ENCODE data around the gene KRT75.

Gene KRT75

DNA sequence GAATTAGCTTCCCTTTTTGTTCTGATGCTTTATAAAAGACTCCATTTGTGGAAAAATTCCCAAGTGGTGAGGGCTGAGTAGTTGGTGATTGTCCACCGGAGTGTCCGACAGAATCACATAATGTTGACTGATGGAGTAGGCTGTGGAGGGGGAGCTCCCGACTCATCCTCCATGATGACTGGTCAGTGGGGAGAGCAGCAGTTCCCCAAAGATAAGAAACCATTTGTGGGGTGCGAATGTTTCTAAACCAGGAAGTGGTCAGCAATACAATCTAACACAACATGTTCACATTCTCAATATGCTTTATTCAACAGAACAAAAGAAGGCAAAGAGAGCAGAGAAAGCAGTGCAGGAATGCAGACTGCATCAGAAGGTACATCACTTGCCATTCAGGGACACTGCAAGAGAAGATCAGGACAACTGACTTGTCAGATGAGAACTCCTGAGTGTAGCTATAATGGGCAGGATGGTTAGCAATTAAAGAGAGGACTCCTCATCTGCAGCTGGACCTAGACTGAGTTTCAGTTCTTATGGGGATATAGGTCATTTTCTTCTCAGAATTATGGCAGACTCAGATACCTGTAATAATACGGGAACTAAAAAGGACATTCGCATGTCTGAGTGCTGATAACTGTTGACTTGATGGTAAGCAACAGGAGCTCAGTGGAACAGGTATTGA lies 12.3 kb upstream of the KRT75 start:
- Mint-ChIP-seq H3K36me3 (ENCODE audit: low read depth) (no peaks in the 10 kb centered on the region), H3K27me3 (ENCODE audit: low read depth) (peaks cover 21% of the 10 kb centered on the region), H3K4me1 (ENCODE audit: low read depth) (peaks cover 4% of the 10 kb centered on the region)

DNA sequence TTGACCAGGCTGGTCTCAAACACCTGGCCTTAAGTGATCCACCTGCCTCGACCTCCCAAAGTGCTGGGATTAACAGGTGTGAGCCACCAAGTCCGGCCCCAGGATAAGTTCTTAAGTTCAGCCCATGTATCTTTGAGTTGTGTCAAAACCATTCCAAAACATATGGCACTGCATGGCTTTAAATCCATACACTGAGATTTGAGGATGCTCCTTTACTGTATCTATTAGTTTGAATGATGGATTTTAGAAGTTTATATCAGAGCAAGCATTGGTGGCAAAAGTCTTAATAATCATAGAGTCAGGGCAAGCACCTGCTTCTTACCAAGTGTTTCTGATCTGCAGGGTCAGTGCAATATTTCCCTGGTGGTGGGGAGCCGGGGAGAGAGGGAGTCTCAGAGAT lies 11.7 kb upstream of the KRT75 start:
- Mint-ChIP-seq H3K27ac (no peak overlapping the region), H3K36me3 (ENCODE audit: low read depth) (no peaks in the 10 kb centered on the region), H3K4me3 (no peak overlapping the region), H3K4me1 (ENCODE audit: low read depth) (peaks cover 4% of the 10 kb centered on the region), H3K27me3 (ENCODE audit: low read depth) (peaks cover 24% of the 10 kb centered on the region), H3K9me3 (no peaks in the 10 kb centered on the region)
- DNase-seq (ENCODE audit: low spot score) = no peak

More for the DNA sequence above, 12.3 kb upstream of the KRT75 start:
- Mint-ChIP-seq H3K4me3 (no peak overlapping the region), H3K9me3 (no peaks in the 10 kb centered on the region), H3K27ac (no peak overlapping the region)
- DNase-seq (ENCODE audit: low spot score) = no peak

DNA sequence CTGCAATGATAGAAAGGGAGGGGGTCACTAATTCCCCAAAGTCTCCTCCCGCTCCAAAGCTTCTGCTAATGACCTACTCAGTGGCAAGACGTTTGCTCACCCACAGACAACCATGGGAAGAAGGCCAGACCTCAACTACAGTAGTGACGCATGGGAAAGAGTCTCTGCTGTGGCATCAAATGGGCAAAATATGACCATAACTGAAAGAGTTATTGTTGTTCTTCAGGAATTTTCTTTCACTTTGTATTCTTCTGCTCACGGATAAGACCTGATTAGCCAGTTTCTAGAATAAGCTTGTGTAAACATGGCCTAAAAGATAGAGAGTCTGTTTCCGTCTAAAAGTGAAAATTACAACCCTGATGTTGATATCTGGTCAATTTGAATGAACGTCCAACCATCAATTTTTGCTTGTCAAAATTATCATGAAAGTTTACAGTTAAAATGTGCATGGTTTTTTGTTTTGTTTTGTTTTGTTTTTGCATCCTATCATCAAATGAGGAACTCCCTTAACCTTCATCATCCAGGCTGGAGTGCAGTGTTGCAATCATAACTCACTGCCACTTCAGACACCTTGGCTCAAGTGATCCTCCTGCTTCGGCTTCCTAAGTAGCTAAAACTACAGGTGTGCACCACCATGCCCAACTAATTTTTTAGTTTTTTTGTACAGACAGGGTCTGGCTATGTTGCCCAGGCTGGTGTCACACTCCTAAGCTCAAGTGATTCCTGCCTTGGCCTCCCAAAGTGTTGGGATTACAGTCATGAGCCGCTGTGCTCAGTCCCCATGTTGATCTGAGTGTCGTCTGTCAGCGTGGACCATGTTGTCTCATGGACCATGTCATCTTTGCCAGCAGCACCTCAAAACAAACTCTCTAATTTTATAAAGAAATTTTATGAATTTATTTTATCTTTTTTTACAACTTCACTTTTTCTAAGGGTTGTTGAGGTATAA lies 10.8 kb upstream of the KRT75 start:
- peaks cover 24% of the 10 kb centered on the region for H3K27me3 Mint-ChIP-seq (ENCODE audit: low read depth)

GRCh38 chr12:52443966-52444365 lies 9.8 kb upstream of the KRT75 start:
- Mint-ChIP-seq H3K27ac (no peak overlapping the region), H3K27me3 (ENCODE audit: low read depth) (peaks cover 24% of the 10 kb centered on the region), H3K36me3 (ENCODE audit: low read depth) (no peaks in the 10 kb centered on the region), H3K4me3 (no peak overlapping the region), H3K9me3 (no peaks in the 10 kb centered on the region), H3K4me1 (ENCODE audit: low read depth) (peaks cover 4% of the 10 kb centered on the region)
- DNase-seq (ENCODE audit: low spot score) = no peak

More for the DNA sequence above, 10.8 kb upstream of the KRT75 start:
- no peaks in the 10 kb centered on the region for H3K36me3 Mint-ChIP-seq (ENCODE audit: low read depth)
- H3K4me3 Mint-ChIP-seq = no peak overlapping the region
- no peaks in the 10 kb centered on the region for H3K9me3 Mint-ChIP-seq
- H3K4me1 Mint-ChIP-seq (ENCODE audit: low read depth) = peaks cover 4% of the 10 kb centered on the region
- no peak for DNase-seq (ENCODE audit: low spot score)
- H3K27ac Mint-ChIP-seq = no peak overlapping the region

- no peaks in the 10 kb centered on the region for H3K36me3 Mint-ChIP-seq (ENCODE audit: low read depth)
- H3K27me3 Mint-ChIP-seq (ENCODE audit: low read depth) = peaks cover 19% of the 10 kb centered on the region
- no peaks in the 10 kb centered on the region for H3K9me3 Mint-ChIP-seq
- H3K4me3 Mint-ChIP-seq = no peak overlapping the region
- H3K4me1 Mint-ChIP-seq (ENCODE audit: low read depth) = peaks cover 4% of the 10 kb centered on the region
- no peak overlapping the region for H3K27ac Mint-ChIP-seq
- DNase-seq (ENCODE audit: low spot score) = no peak
Observed at GRCh38 chr12:52442600-52443061, 8.5 kb upstream of the KRT75 start.

GRCh38 chr12:52441320-52441911 lies 7.2 kb upstream of the KRT75 start:
- DNase-seq (ENCODE audit: low spot score) = no peak
- Mint-ChIP-seq H3K36me3 (ENCODE audit: low read depth) (no peaks in the 10 kb centered on the region), H3K4me1 (ENCODE audit: low read depth) (peaks cover 2% of the 10 kb centered on the region), H3K27me3 (ENCODE audit: low read depth) (peaks cover 17% of the 10 kb centered on the region), H3K9me3 (no peaks in the 10 kb centered on the region), H3K4me3 (no peak overlapping the region), H3K27ac (no peak overlapping the region)

DNA sequence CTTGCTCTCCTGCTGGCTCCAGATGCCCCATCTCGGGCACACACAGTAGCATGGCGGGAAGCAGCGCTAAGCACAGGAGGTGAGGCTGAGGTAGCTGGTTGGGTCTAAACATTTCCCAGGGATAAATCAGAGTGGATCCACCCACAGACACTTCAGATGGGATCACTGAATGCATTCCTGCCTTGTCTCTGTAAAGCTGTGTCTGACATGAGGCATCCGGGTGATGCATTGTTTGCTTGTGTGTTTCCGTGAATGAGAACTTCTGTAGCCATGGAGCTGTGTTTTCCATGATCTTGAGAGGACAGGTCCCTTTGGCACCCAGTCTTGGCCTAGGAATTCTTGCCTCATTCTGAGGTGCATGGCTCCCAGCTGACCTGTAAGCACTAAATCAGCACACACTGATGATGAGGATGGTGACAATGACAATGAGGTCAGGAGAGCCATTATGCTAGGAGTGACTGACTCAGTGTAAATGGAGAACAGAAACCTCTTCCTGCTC lies 6.7 kb upstream of the KRT75 start:
- H3K4me3 Mint-ChIP-seq = no peak overlapping the region
- no peaks in the 10 kb centered on the region for H3K4me1 Mint-ChIP-seq (ENCODE audit: low read depth)
- H3K9me3 Mint-ChIP-seq = no peaks in the 10 kb centered on the region
- H3K36me3 Mint-ChIP-seq (ENCODE audit: low read depth) = no peaks in the 10 kb centered on the region
- peaks cover 13% of the 10 kb centered on the region for H3K27me3 Mint-ChIP-seq (ENCODE audit: low read depth)
- no peak for DNase-seq (ENCODE audit: low spot score)
- no peak overlapping the region for H3K27ac Mint-ChIP-seq

DNA sequence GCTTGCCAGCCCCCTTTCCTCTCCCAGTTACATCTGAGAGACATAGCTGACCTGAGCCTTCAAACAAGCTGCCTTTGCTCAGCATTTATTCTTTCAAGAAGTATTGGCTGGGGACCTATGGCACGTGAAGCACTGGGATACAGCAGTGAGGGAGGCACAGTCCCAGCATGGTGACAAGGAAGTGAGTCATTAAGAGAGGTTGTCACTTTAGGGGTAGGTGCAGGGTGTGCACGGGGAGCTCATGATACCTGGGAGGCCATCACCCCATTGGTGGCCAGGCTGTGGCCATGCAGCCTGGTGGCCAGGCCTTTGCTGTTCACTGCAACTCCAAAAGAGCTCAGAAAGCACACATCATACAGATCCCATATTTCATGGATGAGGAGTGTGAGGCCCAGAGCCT lies 5.7 kb upstream of the KRT75 start:
- H3K36me3 Mint-ChIP-seq (ENCODE audit: low read depth) = no peaks in the 10 kb centered on the region
- no peaks in the 10 kb centered on the region for H3K9me3 Mint-ChIP-seq
- H3K4me1 Mint-ChIP-seq (ENCODE audit: low read depth) = no peaks in the 10 kb centered on the region
- no peak overlapping the region for H3K4me3 Mint-ChIP-seq
- DNase-seq (ENCODE audit: low spot score) = no peak
- no peak overlapping the region for H3K27ac Mint-ChIP-seq
- H3K27me3 Mint-ChIP-seq (ENCODE audit: low read depth) = peaks cover 9% of the 10 kb centered on the region

- Mint-ChIP-seq H3K27me3 (ENCODE audit: low read depth) (peaks cover 9% of the 10 kb centered on the region), H3K36me3 (ENCODE audit: low read depth) (no peaks in the 10 kb centered on the region), H3K9me3 (no peaks in the 10 kb centered on the region), H3K4me1 (ENCODE audit: low read depth) (no peaks in the 10 kb centered on the region), H3K27ac (no peak overlapping the region), H3K4me3 (no peak overlapping the region)
- DNase-seq (ENCODE audit: low spot score) = no peak
Observed at GRCh38 chr12:52439420-52439819, 5.2 kb upstream of the KRT75 start.

GRCh38 chr12:52438305-52439301 lies 4.4 kb upstream of the KRT75 start:
- no peaks in the 10 kb centered on the region for H3K4me1 Mint-ChIP-seq (ENCODE audit: low read depth)
- no peak overlapping the region for H3K4me3 Mint-ChIP-seq
- H3K27me3 Mint-ChIP-seq (ENCODE audit: low read depth) = peaks cover 9% of the 10 kb centered on the region
- no peaks in the 10 kb centered on the region for H3K9me3 Mint-ChIP-seq
- DNase-seq (ENCODE audit: low spot score) = no peak
- no peak overlapping the region for H3K27ac Mint-ChIP-seq
- no peaks in the 10 kb centered on the region for H3K36me3 Mint-ChIP-seq (ENCODE audit: low read depth)

- peaks cover 7% of the 10 kb centered on the region for H3K27me3 Mint-ChIP-seq (ENCODE audit: low read depth)
- H3K4me3 Mint-ChIP-seq = no peak overlapping the region
- no peaks in the 10 kb centered on the region for H3K9me3 Mint-ChIP-seq
- H3K4me1 Mint-ChIP-seq (ENCODE audit: low read depth) = no peaks in the 10 kb centered on the region
- H3K27ac Mint-ChIP-seq = no peak overlapping the region
- H3K36me3 Mint-ChIP-seq (ENCODE audit: low read depth) = no peaks in the 10 kb centered on the region
- no peak for DNase-seq (ENCODE audit: low spot score)
Observed at GRCh38 chr12:52437508-52437907, 3.3 kb upstream of the KRT75 start.

DNA sequence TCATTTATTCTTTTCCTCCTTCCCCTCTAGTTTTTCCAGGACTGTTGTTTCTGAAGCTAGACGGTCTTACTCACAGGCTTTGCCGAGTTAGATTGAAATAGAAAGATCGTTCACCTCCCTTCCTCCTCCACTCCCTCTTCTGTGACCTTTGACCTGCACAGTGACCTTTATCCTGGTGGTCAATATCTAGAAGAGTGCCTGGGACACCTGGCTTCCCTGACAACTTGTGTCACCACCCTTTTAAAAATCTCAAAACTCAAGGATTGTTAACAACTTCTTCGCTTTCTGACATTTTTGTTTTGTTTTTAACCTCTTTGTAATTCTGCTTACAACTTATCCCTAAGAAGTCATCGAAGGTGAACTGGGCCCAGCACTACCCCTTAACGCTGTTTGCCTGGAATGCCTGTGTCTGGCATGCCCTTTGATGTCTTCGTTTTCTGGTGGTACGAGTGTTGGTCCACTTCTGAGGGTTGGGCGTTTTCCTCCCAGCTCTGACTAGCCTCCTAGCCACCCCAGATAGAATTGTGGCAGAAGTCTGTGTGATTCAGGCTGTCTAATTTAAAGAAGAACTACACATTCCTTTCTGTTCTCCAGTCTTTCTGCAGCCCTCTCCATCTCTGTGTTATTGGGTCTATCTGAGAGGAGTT lies 2.8 kb upstream of the KRT75 start:
- H3K4me3 Mint-ChIP-seq = no peak overlapping the region
- H3K9me3 Mint-ChIP-seq = no peaks in the 10 kb centered on the region
- H3K36me3 Mint-ChIP-seq (ENCODE audit: low read depth) = no peaks in the 10 kb centered on the region
- no peak for DNase-seq (ENCODE audit: low spot score)
- H3K27ac Mint-ChIP-seq = no peak overlapping the region
- H3K27me3 Mint-ChIP-seq (ENCODE audit: low read depth) = peaks cover 3% of the 10 kb centered on the region
- H3K4me1 Mint-ChIP-seq (ENCODE audit: low read depth) = no peaks in the 10 kb centered on the region

Data from T-helper 2 cell treated with Interferon-gamma antibody and Interleukin-4, amounts not matched to agents 5 μg/mL and 100 μg/mL, for 36 hours (primary cell).